Chondrocyte (in vitro differentiated cells): Measurements from ENCODE around the gene MKS1. TPM values are rescaled to one million over a fixed set of nuclear protein-coding genes. Genes with fewer than 3 reads are reported as not detected.

Experiments
- DNase-seq: peaks from one replicate; pipeline ENCODE4 v3.0.0; 2021; ENCODE audit warnings: mixed read lengths, low spot score
- H3K27ac Mint-ChIP-seq: one replicate; pipeline ENCODE4 v1.8.0; 2021; ENCODE audit warnings: mild to moderate bottlenecking, moderate library complexity, mixed read lengths; ENCODE audit not compliant: unreplicated experiment
- H3K27me3 Mint-ChIP-seq: 2 replicates; pipeline ENCODE4 v1.8.0; 2021; ENCODE audit warnings: low read depth, mixed read lengths
- H3K36me3 Mint-ChIP-seq: 2 replicates; pipeline ENCODE4 v1.8.0; 2021; ENCODE audit warnings: low read depth, mixed read lengths
- H3K4me1 Mint-ChIP-seq: 2 replicates; pipeline ENCODE4 v1.8.0; 2021; ENCODE audit warnings: low read depth, mild to moderate bottlenecking, mixed read lengths
- H3K4me3 Mint-ChIP-seq: one replicate; pipeline ENCODE4 v1.8.0; 2021; ENCODE audit warnings: mild to moderate bottlenecking, moderate library complexity, mixed read lengths; ENCODE audit not compliant: unreplicated experiment
- H3K9me3 Mint-ChIP-seq: 2 replicates; pipeline ENCODE4 v1.8.0; 2021; ENCODE audit warnings: low read depth, mixed read lengths
- total RNA-seq: library from RNA; stranded (reverse); gene quantifications from 3 replicates; pipeline ENCODE4 v1.2.1, GENCODE V29; 2021
- TF ChIP-seq, protein P1 (sequence below): fragments of 200-600 bp; sonication (generic); IDR thresholded peaks from 2 replicates; pipeline ENCODE4 v1.5.0; 2021; ENCODE audit warnings: antibody characterized with exemption, mild to moderate bottlenecking, moderate library complexity

MKS1 gene
- total RNA-seq, 1 donor from 2014 or later = 11.5 TPM

DNA sequence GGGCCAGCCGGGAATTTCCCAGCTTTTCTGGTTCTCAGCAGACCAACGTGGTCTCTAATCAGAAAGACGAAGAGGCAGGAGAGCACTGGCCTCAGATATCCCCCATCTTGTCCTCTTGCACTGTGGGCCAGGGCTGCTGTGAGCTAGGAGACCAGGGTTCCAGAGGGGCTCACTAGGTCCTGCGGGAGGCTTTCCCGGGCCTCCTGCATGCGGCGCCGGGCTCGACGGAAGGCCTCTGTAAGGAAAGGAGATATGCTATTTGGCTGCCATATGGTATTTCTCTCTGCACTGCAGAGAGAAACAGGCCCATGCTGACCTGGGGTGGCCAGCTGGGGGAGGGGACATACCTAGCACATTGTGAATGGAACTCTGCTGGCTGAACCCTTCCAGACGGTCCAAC, 13.1 kb downstream of the MKS1 start:
- Mint-ChIP-seq H3K9me3 (no peaks in the 10 kb centered on the region), H3K36me3 (peaks cover 11% of the 10 kb centered on the region), H3K4me1 (no peaks in the 10 kb centered on the region), H3K27ac (no peak overlapping the region), H3K4me3 (no peak overlapping the region), H3K27me3 (no peaks in the 10 kb centered on the region)
- TF ChIP-seq, protein P1, sequence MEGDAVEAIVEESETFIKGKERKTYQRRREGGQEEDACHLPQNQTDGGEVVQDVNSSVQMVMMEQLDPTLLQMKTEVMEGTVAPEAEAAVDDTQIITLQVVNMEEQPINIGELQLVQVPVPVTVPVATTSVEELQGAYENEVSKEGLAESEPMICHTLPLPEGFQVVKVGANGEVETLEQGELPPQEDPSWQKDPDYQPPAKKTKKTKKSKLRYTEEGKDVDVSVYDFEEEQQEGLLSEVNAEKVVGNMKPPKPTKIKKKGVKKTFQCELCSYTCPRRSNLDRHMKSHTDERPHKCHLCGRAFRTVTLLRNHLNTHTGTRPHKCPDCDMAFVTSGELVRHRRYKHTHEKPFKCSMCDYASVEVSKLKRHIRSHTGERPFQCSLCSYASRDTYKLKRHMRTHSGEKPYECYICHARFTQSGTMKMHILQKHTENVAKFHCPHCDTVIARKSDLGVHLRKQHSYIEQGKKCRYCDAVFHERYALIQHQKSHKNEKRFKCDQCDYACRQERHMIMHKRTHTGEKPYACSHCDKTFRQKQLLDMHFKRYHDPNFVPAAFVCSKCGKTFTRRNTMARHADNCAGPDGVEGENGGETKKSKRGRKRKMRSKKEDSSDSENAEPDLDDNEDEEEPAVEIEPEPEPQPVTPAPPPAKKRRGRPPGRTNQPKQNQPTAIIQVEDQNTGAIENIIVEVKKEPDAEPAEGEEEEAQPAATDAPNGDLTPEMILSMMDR = no peak
- no peak for DNase-seq

DNA sequence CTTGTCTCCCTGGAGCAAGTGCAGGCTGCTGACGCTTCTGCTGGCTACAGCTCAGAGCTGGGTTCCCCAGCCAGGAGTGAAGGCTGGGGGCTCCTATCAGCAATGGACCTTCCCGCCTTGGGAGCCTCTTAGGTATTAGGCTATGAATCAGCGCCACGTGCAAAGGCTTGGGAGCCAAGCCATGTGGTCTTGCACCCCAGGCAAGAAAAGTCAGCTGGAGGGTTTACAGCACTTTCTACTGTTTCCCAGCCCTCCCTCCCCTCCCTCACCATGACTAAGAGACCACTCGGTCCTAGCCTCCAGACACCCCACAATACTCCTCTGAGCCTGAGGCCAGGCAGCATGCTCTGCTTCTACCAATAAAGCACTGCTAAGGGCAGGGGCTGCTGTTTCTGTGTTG, 14.3 kb downstream of the MKS1 start:
- no peaks in the 10 kb centered on the region for H3K4me1 Mint-ChIP-seq
- H3K9me3 Mint-ChIP-seq = no peaks in the 10 kb centered on the region
- TF ChIP-seq, protein P1 = no peak
- no peak overlapping the region for H3K27ac Mint-ChIP-seq
- H3K4me3 Mint-ChIP-seq = no peak overlapping the region
- DNase-seq = no peak
- peaks cover 3% of the 10 kb centered on the region for H3K36me3 Mint-ChIP-seq
- no peaks in the 10 kb centered on the region for H3K27me3 Mint-ChIP-seq

DNA sequence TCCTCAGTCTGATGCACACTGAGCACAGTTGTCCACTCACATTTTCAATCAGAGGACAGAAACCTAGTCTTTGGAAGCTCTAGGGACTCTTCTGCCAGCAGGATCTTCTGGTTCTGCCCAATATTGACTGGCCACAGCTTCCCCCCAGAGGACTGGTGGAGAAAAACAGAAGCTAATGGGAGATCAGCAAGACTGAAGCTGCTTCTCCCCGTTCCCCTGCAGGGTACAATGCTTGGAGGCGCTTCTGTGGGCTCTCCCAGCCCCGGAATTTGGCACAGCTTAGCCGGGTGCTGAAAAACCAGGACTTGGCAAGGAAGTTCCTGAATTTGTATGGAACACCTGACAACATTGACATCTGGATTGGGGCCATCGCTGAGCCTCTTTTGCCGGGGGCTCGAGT, 16.2 kb downstream of the MKS1 start:
- Mint-ChIP-seq H3K36me3 (no peaks in the 10 kb centered on the region), H3K4me3 (no peak overlapping the region), H3K27ac (no peak overlapping the region), H3K27me3 (peaks cover 6% of the 10 kb centered on the region), H3K4me1 (no peaks in the 10 kb centered on the region), H3K9me3 (no peaks in the 10 kb centered on the region)
- DNase-seq = no peak
- TF ChIP-seq, protein P1 = no peak

DNA sequence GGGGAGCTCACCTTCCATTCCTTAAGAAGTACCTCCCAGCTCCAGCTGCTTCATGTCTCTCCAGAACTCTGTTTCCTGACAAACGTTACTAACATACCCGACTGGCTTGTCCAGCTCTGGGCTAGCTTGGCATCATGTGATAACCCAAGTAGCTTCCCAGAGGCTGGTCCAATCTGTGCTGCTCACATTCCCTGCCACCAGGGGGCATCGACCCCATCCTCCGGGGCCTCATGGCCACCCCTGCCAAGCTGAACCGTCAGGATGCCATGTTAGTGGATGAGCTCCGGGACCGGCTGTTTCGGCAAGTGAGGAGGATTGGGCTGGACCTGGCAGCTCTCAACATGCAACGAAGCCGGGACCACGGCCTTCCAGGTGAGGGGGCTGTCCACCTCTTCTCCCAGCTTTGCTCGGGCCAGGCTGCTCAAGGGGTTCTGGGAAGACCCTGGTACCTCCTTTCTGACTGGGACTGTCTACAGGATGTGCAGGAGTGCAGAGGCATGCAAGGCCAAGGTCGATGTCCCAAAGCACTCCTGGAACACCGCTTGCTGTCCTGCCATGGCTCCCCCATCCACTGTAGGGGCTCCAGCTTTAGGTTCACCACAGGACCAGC, 18.9 kb downstream of the MKS1 start:
- peaks cover 20% of the 10 kb centered on the region for H3K27me3 Mint-ChIP-seq
- TF ChIP-seq, protein P1 = peak; percentile 72
- H3K9me3 Mint-ChIP-seq = no peaks in the 10 kb centered on the region
- DNase-seq = no peak
- H3K4me3 Mint-ChIP-seq = no peak overlapping the region
- no peak overlapping the region for H3K27ac Mint-ChIP-seq
- no peaks in the 10 kb centered on the region for H3K36me3 Mint-ChIP-seq
- no peaks in the 10 kb centered on the region for H3K4me1 Mint-ChIP-seq

DNA sequence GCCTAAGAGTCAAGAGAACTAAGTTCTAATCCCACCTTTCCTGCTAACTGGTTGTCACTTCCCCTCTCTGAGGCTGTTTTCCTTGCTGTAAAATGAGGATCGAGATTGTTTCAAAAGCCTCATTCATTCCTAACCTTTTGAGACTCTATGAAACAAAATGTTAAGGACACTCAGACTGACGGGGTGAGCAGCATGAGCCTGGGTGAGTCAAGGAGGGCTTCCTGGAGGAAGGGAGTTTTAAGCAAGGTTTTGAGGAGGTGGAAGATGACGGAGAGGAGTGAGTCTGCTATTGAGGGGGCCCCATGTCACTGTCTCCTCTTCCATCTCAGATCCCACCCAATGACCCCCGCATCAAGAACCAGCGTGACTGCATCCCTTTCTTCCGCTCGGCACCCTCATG, 22.4 kb downstream of the MKS1 start:
- TF ChIP-seq, protein P1 = no peak

More for the DNA sequence above, 22.4 kb downstream of the MKS1 start:
- no peak overlapping the region for H3K4me3 Mint-ChIP-seq
- no peak for DNase-seq
- H3K27ac Mint-ChIP-seq = no peak overlapping the region
- H3K4me1 Mint-ChIP-seq = no peaks in the 10 kb centered on the region
- peaks cover 35% of the 10 kb centered on the region for H3K27me3 Mint-ChIP-seq
- H3K9me3 Mint-ChIP-seq = no peaks in the 10 kb centered on the region
- H3K36me3 Mint-ChIP-seq = no peaks in the 10 kb centered on the region
